RPMI8226 (cell line): ENCODE measurements around the gene ROR2.

Source experiments
- DNase-seq: peaks from one replicate; pipeline ENCODE4 v3.0.0-alpha.2; 2015

ROR2 gene

GRCh38 chr9:91899219-91899563 is 50.8 kb downstream of the ROR2 start:
- no peak for DNase-seq

GRCh38 chr9:91898451-91899218 is 51.4 kb downstream of the ROR2 start:
- DNase-seq, result no peak

GRCh38 chr9:91897201-91897600 is 52.8 kb downstream of the ROR2 start:
- no peak for DNase-seq

- DNase-seq, result no peak
Observed at GRCh38 chr9:91896513-91897121, 53.4 kb downstream of the ROR2 start.

- DNase-seq, result no peak
Observed at GRCh38 chr9:91896097-91896496, 53.9 kb downstream of the ROR2 start.

- no peak for DNase-seq
Observed at GRCh38 chr9:91894536-91894935, 55.5 kb downstream of the ROR2 start.

- no peak for DNase-seq
Observed at GRCh38 chr9:91894023-91894422, 56.0 kb downstream of the ROR2 start.

GRCh38 chr9:91891915-91892314 is 58.1 kb downstream of the ROR2 start:
- no peak for DNase-seq

GRCh38 chr9:91890662-91891061 is 59.4 kb downstream of the ROR2 start:
- no peak for DNase-seq

- DNase-seq, result peak; percentile 23
Observed at GRCh38 chr9:91889161-91889911, 60.7 kb downstream of the ROR2 start.

GRCh38 chr9:91886414-91887076 is 63.5 kb downstream of the ROR2 start:
- DNase-seq, result no peak

- DNase-seq, result no peak
Observed at GRCh38 chr9:91885746-91886413, 64.1 kb downstream of the ROR2 start.

- DNase-seq, result no peak
Observed at GRCh38 chr9:91884696-91885687, 65.0 kb downstream of the ROR2 start.

- no peak for DNase-seq
Observed at GRCh38 chr9:91884153-91884552, 65.9 kb downstream of the ROR2 start.

- DNase-seq, result no peak
Observed at GRCh38 chr9:91883503-91883902, 66.5 kb downstream of the ROR2 start.

- no peak for DNase-seq
Observed at GRCh38 chr9:91882627-91883026, 67.4 kb downstream of the ROR2 start.

- no peak for DNase-seq
Observed at GRCh38 chr9:91880378-91880972, 69.6 kb downstream of the ROR2 start.

- DNase-seq, result no peak
Observed at GRCh38 chr9:91879231-91879630, 70.8 kb downstream of the ROR2 start.

GRCh38 chr9:91873637-91874051 is 76.4 kb downstream of the ROR2 start:
- DNase-seq, result no peak

GRCh38 chr9:91868732-91869391 is 81.2 kb downstream of the ROR2 start:
- DNase-seq, result no peak

- DNase-seq, result no peak
Observed at GRCh38 chr9:91867740-91868139, 82.3 kb downstream of the ROR2 start.
